H9 (cell line): Measurements from ENCODE around the gene PLB1. TPM values are rescaled to one million over a fixed set of nuclear protein-coding genes. Genes with fewer than 3 reads are reported as not detected.

Experiments
- DNase-seq: peaks from one replicate; pipeline ENCODE4 v3.0.0-alpha.2; 2017
- H2AFZ ChIP-seq: one replicate; pipeline ENCODE4 v1.6.1; 2013; ENCODE audit warnings: mild to moderate bottlenecking, low read length, control low read depth, moderate library complexity
- H2AK5ac ChIP-seq: 2 replicates; pipeline ENCODE4 v1.6.1; 2013; ENCODE audit warnings: low read length, control low read depth, mixed read lengths; ENCODE audit not compliant: insufficient read length
- H2BK120ac ChIP-seq: one replicate; pipeline ENCODE4 v1.6.1; 2013; ENCODE audit warnings: low read depth, mild to moderate bottlenecking, low read length, control low read depth, inconsistent platforms; ENCODE audit not compliant: poor library complexity, severe bottlenecking
- H2BK12ac ChIP-seq: 2 replicates; pipeline ENCODE4 v1.6.1; 2013; ENCODE audit warnings: low read length, control low read depth, mixed read lengths, low read depth; ENCODE audit not compliant: insufficient read length
- H2BK15ac ChIP-seq: 2 replicates; pipeline ENCODE4 v1.6.1; 2013; ENCODE audit warnings: low read depth, low read length, control low read depth
- H2BK20ac ChIP-seq: one replicate; pipeline ENCODE4 v1.6.1; 2013; ENCODE audit warnings: low read depth, mild to moderate bottlenecking, low read length, control low read depth, inconsistent platforms; ENCODE audit not compliant: poor library complexity, severe bottlenecking
- H2BK5ac ChIP-seq: 2 replicates; pipeline ENCODE4 v1.6.1; 2013; ENCODE audit warnings: low read length, control low read depth, mixed read lengths; ENCODE audit not compliant: insufficient read length
- H3K14ac ChIP-seq: 2 replicates; pipeline ENCODE4 v1.6.1; 2013; ENCODE audit warnings: low read length, control low read depth; ENCODE audit not compliant: insufficient read depth
- H3K18ac ChIP-seq: 2 replicates; pipeline ENCODE4 v1.6.1; 2013; ENCODE audit warnings: low read depth, mild to moderate bottlenecking, mixed read lengths, low read length, control low read depth; ENCODE audit not compliant: insufficient read length
- H3K23ac ChIP-seq: 2 replicates; pipeline ENCODE4 v1.6.1; 2013; ENCODE audit warnings: low read length, control low read depth, mixed read lengths, low read depth; ENCODE audit not compliant: insufficient read length
- H3K23me2 ChIP-seq: 2 replicates; pipeline ENCODE4 v1.6.1; 2013; ENCODE audit warnings: low read depth, mild to moderate bottlenecking, mixed read lengths, low read length, control low read depth; ENCODE audit not compliant: insufficient read length, poor library complexity, severe bottlenecking
- H3K27ac ChIP-seq: 2 replicates; pipeline ENCODE4 v1.5.1; 2013; ENCODE audit warnings: low read length, control low read depth, mixed read lengths, low read depth; ENCODE audit not compliant: insufficient read length
- H3K27me3 ChIP-seq: 2 replicates; pipeline ENCODE4 v1.6.1; 2013; ENCODE audit warnings: low read length, control low read depth, inconsistent platforms; ENCODE audit not compliant: insufficient read depth
- H3K4ac ChIP-seq: 2 replicates; pipeline ENCODE4 v1.6.1; 2013; ENCODE audit warnings: low read depth, mild to moderate bottlenecking, control low read depth, inconsistent platforms, low read length, moderate library complexity
- H3K4me1 ChIP-seq: 2 replicates; pipeline ENCODE4 v1.6.1; 2013; ENCODE audit warnings: low read length, control low read depth, inconsistent platforms; ENCODE audit not compliant: insufficient read depth
- H3K4me2 ChIP-seq: 2 replicates; pipeline ENCODE4 v1.6.1; 2013; ENCODE audit warnings: low read length, control low read depth, mixed read lengths; ENCODE audit not compliant: insufficient read length, insufficient read depth
- H3K56ac ChIP-seq: 2 replicates; pipeline ENCODE4 v1.6.1; 2013; ENCODE audit warnings: low read depth, mild to moderate bottlenecking, mixed read lengths, low read length, control low read depth; ENCODE audit not compliant: insufficient read length
- H3K79me1 ChIP-seq: 2 replicates; pipeline ENCODE4 v1.6.1; 2013; ENCODE audit warnings: low read depth, mild to moderate bottlenecking, moderate library complexity, low read length, control low read depth, inconsistent platforms; ENCODE audit not compliant: insufficient read depth, poor library complexity, severe bottlenecking
- H3K79me2 ChIP-seq: 2 replicates; pipeline ENCODE4 v1.6.1; 2013; ENCODE audit warnings: low read length, control low read depth, inconsistent platforms; ENCODE audit not compliant: insufficient read depth
- H3K9ac ChIP-seq: 2 replicates; pipeline ENCODE4 v1.6.1; 2013; ENCODE audit warnings: low read length, control low read depth, mixed read lengths; ENCODE audit not compliant: insufficient read length; ENCODE audit errors: extremely low read depth
- H3K9me3 ChIP-seq: one replicate; pipeline ENCODE4 v1.6.1; 2013; ENCODE audit warnings: low read depth, low read length, inconsistent platforms; ENCODE audit not compliant: control insufficient read depth
- H3T11ph ChIP-seq: one replicate; pipeline ENCODE4 v1.6.1; 2013; ENCODE audit warnings: mild to moderate bottlenecking, low read length, control low read depth, inconsistent platforms
- H4K20me1 ChIP-seq: one replicate; pipeline ENCODE4 v1.6.1; 2013; ENCODE audit not compliant: control insufficient read depth, insufficient read length, insufficient read depth
- H4K5ac ChIP-seq: 2 replicates; pipeline ENCODE4 v1.6.1; 2013; ENCODE audit warnings: low read depth, mild to moderate bottlenecking, mixed read lengths, low read length, control low read depth; ENCODE audit not compliant: insufficient read length
- H4K8ac ChIP-seq: replicated peaks from 2 replicates; pipeline ENCODE4 v1.6.1; 2013; ENCODE audit warnings: low read length, control low read depth, mixed read lengths, low read depth; ENCODE audit not compliant: insufficient read length
- H4K91ac ChIP-seq: 2 replicates; pipeline ENCODE4 v1.6.1; 2013; ENCODE audit warnings: low read depth, mild to moderate bottlenecking, moderate library complexity, mixed read lengths, low read length, control low read depth; ENCODE audit not compliant: insufficient read length
- H3K27ac Mint-ChIP-seq, 3 experiments: 2 replicates in 2 of 3; 3 replicates in 1 of 3; pipeline ENCODE4 v1.8.0; 2020 to 2021; ENCODE audit warnings: mixed read lengths in 3 of 3, mild to moderate bottlenecking in 1 of 3, moderate library complexity in 1 of 3
- H3K27me3 Mint-ChIP-seq: 2 replicates; pipeline ENCODE4 v1.8.0; 2021; ENCODE audit warnings: low read depth, mild to moderate bottlenecking, moderate library complexity, mixed read lengths
- H3K36me3 Mint-ChIP-seq, 3 experiments: 2 replicates in 2 of 3; 3 replicates in 1 of 3; pipeline ENCODE4 v1.8.0; 2020 to 2021; ENCODE audit warnings: low read depth in 3 of 3, mixed read lengths in 3 of 3; ENCODE audit not compliant: insufficient read depth in 1 of 3
- H3K4me1 Mint-ChIP-seq, 2 experiments: 2 replicates each; pipeline ENCODE4 v1.8.0; 2020; ENCODE audit warnings: mixed read lengths in 2 of 2
- H3K4me3 Mint-ChIP-seq, 2 experiments: 2 replicates in 1 of 2; 3 replicates in 1 of 2; pipeline ENCODE4 v1.8.0; 2020 to 2021; ENCODE audit warnings: mild to moderate bottlenecking in 2 of 2, mixed read lengths in 2 of 2, moderate library complexity in 1 of 2
- H3K9me3 Mint-ChIP-seq, 2 experiments: 2 replicates in 1 of 2; 3 replicates in 1 of 2; pipeline ENCODE4 v1.8.0; 2020; ENCODE audit warnings: mild to moderate bottlenecking in 2 of 2, mixed read lengths in 2 of 2, moderate library complexity in 1 of 2
- WGBS: extraction: QIAGEN DNeasy Blood & Tissue Kit; methylation state at CpG from one replicate; pipeline ENCODE4 v1.1.7; 2013; ENCODE audit warnings: missing lambda C conversion rate, low lambda C conversion rate, mixed read lengths; ENCODE audit not compliant: insufficient read length; ENCODE audit errors: extremely low coverage; 5-methylcytosine and 5-hydroxymethylcytosine counted together
- total RNA-seq: library from RNA; stranded (reverse); gene quantifications from 2 replicates; pipeline ENCODE4 v1.2.1, GENCODE V29; 2021
- TF ChIP-seq, protein P1 (sequence below): fragments of 200-600 bp; sonication (generic); conservative IDR thresholded peaks from 3 replicates; pipeline ENCODE4 v1.8.0; 2021; ENCODE audit warnings: antibody characterized with exemption, mild to moderate bottlenecking

The PLB1 gene
- total RNA-seq, 1 experiment from 2014 or later = not detected

GRCh38 chr2:28451793-28452533 lies 43.9 kb upstream of the PLB1 start:
- Histone ChIP-seq H3K79me1 (no peaks in the 10 kb centered on the region), H2BK5ac (no peak overlapping the region), H3K18ac (no peak overlapping the region), H3K14ac (no peak overlapping the region; the same call in 1 of the 2 replicates), H3K9ac (no peak overlapping the region), H3K23ac (no peak overlapping the region), H2AK5ac (no peak overlapping the region), H2BK20ac (no peak overlapping the region), H4K20me1 (no peaks in the 10 kb centered on the region), H2BK15ac (no peak overlapping the region), H3K4me1 (no peaks in the 10 kb centered on the region; the same call in 1 of the 2 replicates), H3K4me2 (no peak overlapping the region), H3T11ph (no peak overlapping the region), H2BK12ac (no peak overlapping the region), H3K27me3 (no peaks in the 10 kb centered on the region), H3K79me2 (no peaks in the 10 kb centered on the region), H3K27ac (no peak overlapping the region), H3K23me2 (no peaks in the 10 kb centered on the region), H4K8ac (no peak overlapping the region), H3K56ac (no peak overlapping the region), H4K5ac (no peak overlapping the region), H2AFZ (no peak overlapping the region), H2BK120ac (no peak overlapping the region), H3K9me3 (no peaks in the 10 kb centered on the region), H3K4ac (no peak overlapping the region), H4K91ac (no peak overlapping the region)
- DNase-seq = no peak
- no CpG with 5 or more reads among the region's 19 CpGs for WGBS
- Mint-ChIP-seq H3K4me3 (no peak overlapping the region), H3K4me1 (peaks cover 9 to 13% of the 10 kb centered on the region in 2 experiments), H3K9me3 (no peaks in the 10 kb centered on the region), H3K36me3 (no peaks in the 10 kb centered on the region), H3K27me3 (no peaks in the 10 kb centered on the region; the same call in 1 of the 2 replicates), H3K27ac (no peak overlapping the region)
- TF ChIP-seq, protein P1, sequence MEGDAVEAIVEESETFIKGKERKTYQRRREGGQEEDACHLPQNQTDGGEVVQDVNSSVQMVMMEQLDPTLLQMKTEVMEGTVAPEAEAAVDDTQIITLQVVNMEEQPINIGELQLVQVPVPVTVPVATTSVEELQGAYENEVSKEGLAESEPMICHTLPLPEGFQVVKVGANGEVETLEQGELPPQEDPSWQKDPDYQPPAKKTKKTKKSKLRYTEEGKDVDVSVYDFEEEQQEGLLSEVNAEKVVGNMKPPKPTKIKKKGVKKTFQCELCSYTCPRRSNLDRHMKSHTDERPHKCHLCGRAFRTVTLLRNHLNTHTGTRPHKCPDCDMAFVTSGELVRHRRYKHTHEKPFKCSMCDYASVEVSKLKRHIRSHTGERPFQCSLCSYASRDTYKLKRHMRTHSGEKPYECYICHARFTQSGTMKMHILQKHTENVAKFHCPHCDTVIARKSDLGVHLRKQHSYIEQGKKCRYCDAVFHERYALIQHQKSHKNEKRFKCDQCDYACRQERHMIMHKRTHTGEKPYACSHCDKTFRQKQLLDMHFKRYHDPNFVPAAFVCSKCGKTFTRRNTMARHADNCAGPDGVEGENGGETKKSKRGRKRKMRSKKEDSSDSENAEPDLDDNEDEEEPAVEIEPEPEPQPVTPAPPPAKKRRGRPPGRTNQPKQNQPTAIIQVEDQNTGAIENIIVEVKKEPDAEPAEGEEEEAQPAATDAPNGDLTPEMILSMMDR = no peak
